ENCODE results near the gene CFL2. TPM values are rescaled to one million over a fixed set of nuclear protein-coding genes. Genes with fewer than 3 reads are reported as not detected.

The CFL2 gene
- total RNA-seq, 1 experiment from 2014 or later: 20.1 TPM

GRCh38 chr14:34665785-34666435 is 48.5 kb downstream of the CFL2 start:
- no peak for ATAC-seq
- POLR2A ChIA-PET: no interaction called here
- DNase-seq (ENCODE audit: low spot score): no peak
- CTCF ChIA-PET: interaction anchor here (0.6 kb wide), 1 partner anchor 239 kb away, joined by 6 read pairs; no protein-coding TSS in a partner anchor
- no peak for TF ChIP-seq ZNF671 (CRISPR knock-in tag; IDR thresholded peaks at IDR 0.05)
- TF ChIP-seq ZNF219 (CRISPR knock-in tag; IDR thresholded peaks at IDR 0.05; ENCODE audit: borderline replicate concordance): no peak
- no peak for TF ChIP-seq FOXK1 (CRISPR knock-in tag; IDR thresholded peaks at IDR 0.05)
- no peak for TF ChIP-seq ZBTB43 (CRISPR knock-in tag; IDR thresholded peaks at IDR 0.05)
- TF ChIP-seq CDX4 (CRISPR knock-in tag; IDR thresholded peaks at IDR 0.05; ENCODE audit: borderline replicate concordance): no peak
- no peak for TF ChIP-seq CREM (CRISPR knock-in tag; IDR thresholded peaks at IDR 0.05)
- no peak for TF ChIP-seq OVOL2 (CRISPR knock-in tag; IDR thresholded peaks at IDR 0.05; ENCODE audit: borderline replicate concordance)
- no peak for TF ChIP-seq ZNF138 (CRISPR knock-in tag; conservative IDR thresholded peaks at IDR 0.05)
- TF ChIP-seq ZNF425 (CRISPR knock-in tag; conservative IDR thresholded peaks at IDR 0.05): no peak
- H3K4me1 Mint-ChIP-seq: no peaks in the 10 kb centered on the region
- H3K27ac Mint-ChIP-seq: no peak overlapping the region
- no peak overlapping the region for H3K4me3 Mint-ChIP-seq
- H3K36me3 Mint-ChIP-seq: no peaks in the 10 kb centered on the region
- H3K27me3 Mint-ChIP-seq (ENCODE audit: low read depth): no peaks in the 10 kb centered on the region
- peaks cover 4% of the 10 kb centered on the region for H3K9me3 Mint-ChIP-seq

GRCh38 chr14:34662561-34663088 is 51.8 kb downstream of the CFL2 start:
- H3K4me1 Mint-ChIP-seq: no peaks in the 10 kb centered on the region
- H3K9me3 Mint-ChIP-seq: peaks cover 10% of the 10 kb centered on the region
- H3K4me3 Mint-ChIP-seq: no peak overlapping the region
- H3K27me3 Mint-ChIP-seq (ENCODE audit: low read depth): no peaks in the 10 kb centered on the region
- CTCF ChIA-PET: interaction anchor here (1.1 kb wide), 1 partner anchor 250 kb away, joined by 3 read pairs; no protein-coding TSS in a partner anchor
- H3K36me3 Mint-ChIP-seq: no peaks in the 10 kb centered on the region
- H3K27ac Mint-ChIP-seq: no peak overlapping the region
- POLR2A ChIA-PET: no interaction called here
- DNase-seq (ENCODE audit: low spot score) (no peak), ATAC-seq (no peak)
- TF ChIP-seq E2F5 (CRISPR knock-in tag; IDR thresholded peaks at IDR 0.05) (no peak), TEAD4 (CRISPR knock-in tag; IDR thresholded peaks at IDR 0.05) (no peak), AFF4 (CRISPR knock-in tag; IDR thresholded peaks at IDR 0.05; ENCODE audit: borderline replicate concordance) (no peak), IRF2 (CRISPR knock-in tag; IDR thresholded peaks at IDR 0.05; ENCODE audit: borderline replicate concordance, low read depth) (no peak), SP1 (CRISPR knock-in tag; conservative IDR thresholded peaks at IDR 0.05) (no peak), TEAD1 (CRISPR knock-in tag; IDR thresholded peaks at IDR 0.05) (no peak), IRF1 (CRISPR knock-in tag; IDR thresholded peaks at IDR 0.05) (no peak), ETV6 (CRISPR knock-in tag; IDR thresholded peaks at IDR 0.05) (no peak), ZNF281 (CRISPR knock-in tag; IDR thresholded peaks at IDR 0.05) (no peak)
